SK-N-SH treated with all-trans-retinoic acid at 6 μM for 48 hours (cell line): ENCODE results near the gene ART1.

ENCODE experiments used
- ATAC-seq: fragments of 200-7000 bp; cut with Tn5 transposase; 3 replicates; pipeline ENCODE4 v1.9.1; 2020; ENCODE audit warnings: mild to moderate bottlenecking, moderate library complexity
- ARNTL ChIP-seq: fragments of 450-650 bp; formaldehyde crosslinking; IDR thresholded peaks from 2 replicates; pipeline ENCODE4 v1.5.0; 2020; ENCODE audit warnings: low read depth, mild to moderate bottlenecking, moderate library complexity, borderline replicate concordance
- BACH2 ChIP-seq: fragments of 250-450 bp; sonication (Bioruptor Pico); IDR thresholded peaks from 2 replicates; pipeline ENCODE4 v1.9.0; 2021; ENCODE audit warnings: mild to moderate bottlenecking, borderline replicate concordance
- CREB5 ChIP-seq: fragments of 250-450 bp; sonication (Bioruptor Pico); IDR thresholded peaks from 2 replicates; pipeline ENCODE4 v1.5.1; 2020; ENCODE audit warnings: low read depth, mild to moderate bottlenecking, moderate library complexity
- CSDC2 ChIP-seq: fragments of 250-450 bp; sonication (Bioruptor Pico); IDR thresholded peaks from 2 replicates; pipeline ENCODE4 v1.5.0; 2020; ENCODE audit warnings: mild to moderate bottlenecking, moderate library complexity
- CSRNP3 ChIP-seq: fragments of 250-450 bp; sonication (Bioruptor Pico); IDR thresholded peaks from 2 replicates; pipeline ENCODE4 v1.5.1; 2021; ENCODE audit warnings: mild to moderate bottlenecking, moderate library complexity
- ESRRG ChIP-seq: fragments of 250-450 bp; sonication (Bioruptor Pico); IDR thresholded peaks from 2 replicates; pipeline ENCODE4 v1.6.1; 2021; ENCODE audit warnings: mild to moderate bottlenecking
- GLIS3 ChIP-seq: fragments of 250-450 bp; sonication (Bioruptor Pico); IDR thresholded peaks from 2 replicates; pipeline ENCODE4 v1.5.0; 2020; ENCODE audit warnings: mild to moderate bottlenecking, moderate library complexity
- ISL1 ChIP-seq: fragments of 250-450 bp; sonication (Bioruptor Pico); IDR thresholded peaks from 2 replicates; pipeline ENCODE4 v2.1.2; 2022; ENCODE audit warnings: mild to moderate bottlenecking, moderate library complexity
- OSR1 ChIP-seq: fragments of 250-450 bp; sonication (Bioruptor Pico); IDR thresholded peaks from 2 replicates; pipeline ENCODE4 v1.8.0; 2022; ENCODE audit warnings: moderate library complexity, mild to moderate bottlenecking, inconsistent platforms
- POU6F1 ChIP-seq: fragments of 250-450 bp; sonication (Bioruptor Pico); IDR thresholded peaks from 2 replicates; pipeline ENCODE4 v1.8.0; 2021; ENCODE audit warnings: low read depth, mild to moderate bottlenecking, moderate library complexity, borderline replicate concordance
- RARB ChIP-seq: fragments of 250-450 bp; sonication (Bioruptor Pico); IDR thresholded peaks from 2 replicates; pipeline ENCODE4 v1.8.0; 2021; ENCODE audit warnings: mild to moderate bottlenecking, moderate library complexity
- SNAI2 ChIP-seq: fragments of 250-450 bp; sonication (Bioruptor Pico); IDR thresholded peaks from 2 replicates; pipeline ENCODE4 v1.5.0; 2020; ENCODE audit warnings: mild to moderate bottlenecking, moderate library complexity
- TCF4 ChIP-seq: fragments of 250-450 bp; sonication (Bioruptor Pico); IDR thresholded peaks from 2 replicates; pipeline ENCODE4 v1.8.0; 2021; ENCODE audit warnings: mild to moderate bottlenecking, moderate library complexity, borderline replicate concordance
- ZC3H10 ChIP-seq: fragments of 250-450 bp; sonication (Bioruptor Pico); IDR thresholded peaks from 2 replicates; pipeline ENCODE4 v1.5.1; 2021; ENCODE audit warnings: mild to moderate bottlenecking, moderate library complexity
- ZFP3 ChIP-seq: fragments of 250-450 bp; sonication (Bioruptor Pico); IDR thresholded peaks from 2 replicates; pipeline ENCODE4 v1.5.0; 2020; ENCODE audit warnings: mild to moderate bottlenecking, moderate library complexity
- ZFP30 ChIP-seq: fragments of 450-650 bp; formaldehyde crosslinking; IDR thresholded peaks from 2 replicates; pipeline ENCODE4 v1.5.0; 2022; ENCODE audit warnings: mild to moderate bottlenecking, moderate library complexity
- ZNF565 ChIP-seq: fragments of 450-650 bp; formaldehyde crosslinking; conservative IDR thresholded peaks from 2 replicates; pipeline ENCODE4 v1.5.0; 2020; ENCODE audit warnings: low read depth, mild to moderate bottlenecking, moderate library complexity
- ZNF70 ChIP-seq: fragments of 450-650 bp; formaldehyde crosslinking; IDR thresholded peaks from 2 replicates; pipeline ENCODE4 v1.5.0; 2020; ENCODE audit warnings: mild to moderate bottlenecking, moderate library complexity
- ZNF8 ChIP-seq: fragments of 450-650 bp; formaldehyde crosslinking; IDR thresholded peaks from 2 replicates; pipeline ENCODE4 v1.5.0; 2020; ENCODE audit warnings: mild to moderate bottlenecking, moderate library complexity
- TF ChIP-seq, protein P1 (sequence below): fragments of 250-450 bp; sonication (Bioruptor Pico); IDR thresholded peaks from 2 replicates; pipeline ENCODE4 v1.8.0; 2020; ENCODE audit warnings: mild to moderate bottlenecking, moderate library complexity, borderline replicate concordance
- TF ChIP-seq, protein P2 (sequence below): fragments of 250-450 bp; sonication (Bioruptor Pico); IDR thresholded peaks from 2 replicates; pipeline ENCODE4 v1.5.0; 2020; ENCODE audit warnings: mild to moderate bottlenecking, moderate library complexity

The ART1 gene

DNA sequence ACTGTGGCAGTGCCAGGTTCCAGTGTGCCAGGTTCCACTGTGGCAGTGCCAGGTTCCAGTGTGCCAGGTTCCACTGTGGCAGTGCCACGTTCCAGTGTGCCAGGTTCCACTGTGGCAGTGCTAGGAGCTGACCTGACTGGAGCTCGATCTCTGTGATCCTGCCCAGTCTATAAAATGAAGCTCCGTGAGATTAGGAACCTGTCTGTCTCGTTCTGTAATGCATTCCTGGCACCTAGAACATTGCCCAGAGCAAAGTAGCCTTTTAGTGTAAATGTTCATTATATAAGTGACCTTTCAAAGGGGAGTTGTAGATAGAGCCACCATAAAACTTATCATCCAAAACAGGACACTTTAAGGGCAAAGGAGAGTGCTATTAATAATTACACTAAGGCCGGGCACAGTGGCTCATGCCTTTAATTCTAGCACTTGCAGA, 39.1 kb upstream of the ART1 start:
- TF ChIP-seq CSRNP3 (CRISPR knock-in tag) (no peak), ZC3H10 (CRISPR knock-in tag) (no peak), ZNF70 (no peak), ARNTL (CRISPR knock-in tag) (no peak), OSR1 (CRISPR knock-in tag) (no peak), ESRRG (no peak), ZFP3 (CRISPR knock-in tag) (no peak), ZNF8 (CRISPR knock-in tag) (no peak), ISL1 (CRISPR knock-in tag) (no peak), RARB (no peak), ZNF565 (no peak), POU6F1 (no peak), TCF4 (CRISPR knock-in tag) (no peak), CREB5 (CRISPR knock-in tag) (no peak), ZFP30 (CRISPR knock-in tag) (no peak)
- TF ChIP-seq, protein P1, sequence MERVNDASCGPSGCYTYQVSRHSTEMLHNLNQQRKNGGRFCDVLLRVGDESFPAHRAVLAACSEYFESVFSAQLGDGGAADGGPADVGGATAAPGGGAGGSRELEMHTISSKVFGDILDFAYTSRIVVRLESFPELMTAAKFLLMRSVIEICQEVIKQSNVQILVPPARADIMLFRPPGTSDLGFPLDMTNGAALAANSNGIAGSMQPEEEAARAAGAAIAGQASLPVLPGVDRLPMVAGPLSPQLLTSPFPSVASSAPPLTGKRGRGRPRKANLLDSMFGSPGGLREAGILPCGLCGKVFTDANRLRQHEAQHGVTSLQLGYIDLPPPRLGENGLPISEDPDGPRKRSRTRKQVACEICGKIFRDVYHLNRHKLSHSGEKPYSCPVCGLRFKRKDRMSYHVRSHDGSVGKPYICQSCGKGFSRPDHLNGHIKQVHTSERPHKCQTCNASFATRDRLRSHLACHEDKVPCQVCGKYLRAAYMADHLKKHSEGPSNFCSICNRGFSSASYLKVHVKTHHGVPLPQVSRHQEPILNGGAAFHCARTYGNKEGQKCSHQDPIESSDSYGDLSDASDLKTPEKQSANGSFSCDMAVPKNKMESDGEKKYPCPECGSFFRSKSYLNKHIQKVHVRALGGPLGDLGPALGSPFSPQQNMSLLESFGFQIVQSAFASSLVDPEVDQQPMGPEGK (CRISPR knock-in tag) = no peak
- TF ChIP-seq, protein P2, sequence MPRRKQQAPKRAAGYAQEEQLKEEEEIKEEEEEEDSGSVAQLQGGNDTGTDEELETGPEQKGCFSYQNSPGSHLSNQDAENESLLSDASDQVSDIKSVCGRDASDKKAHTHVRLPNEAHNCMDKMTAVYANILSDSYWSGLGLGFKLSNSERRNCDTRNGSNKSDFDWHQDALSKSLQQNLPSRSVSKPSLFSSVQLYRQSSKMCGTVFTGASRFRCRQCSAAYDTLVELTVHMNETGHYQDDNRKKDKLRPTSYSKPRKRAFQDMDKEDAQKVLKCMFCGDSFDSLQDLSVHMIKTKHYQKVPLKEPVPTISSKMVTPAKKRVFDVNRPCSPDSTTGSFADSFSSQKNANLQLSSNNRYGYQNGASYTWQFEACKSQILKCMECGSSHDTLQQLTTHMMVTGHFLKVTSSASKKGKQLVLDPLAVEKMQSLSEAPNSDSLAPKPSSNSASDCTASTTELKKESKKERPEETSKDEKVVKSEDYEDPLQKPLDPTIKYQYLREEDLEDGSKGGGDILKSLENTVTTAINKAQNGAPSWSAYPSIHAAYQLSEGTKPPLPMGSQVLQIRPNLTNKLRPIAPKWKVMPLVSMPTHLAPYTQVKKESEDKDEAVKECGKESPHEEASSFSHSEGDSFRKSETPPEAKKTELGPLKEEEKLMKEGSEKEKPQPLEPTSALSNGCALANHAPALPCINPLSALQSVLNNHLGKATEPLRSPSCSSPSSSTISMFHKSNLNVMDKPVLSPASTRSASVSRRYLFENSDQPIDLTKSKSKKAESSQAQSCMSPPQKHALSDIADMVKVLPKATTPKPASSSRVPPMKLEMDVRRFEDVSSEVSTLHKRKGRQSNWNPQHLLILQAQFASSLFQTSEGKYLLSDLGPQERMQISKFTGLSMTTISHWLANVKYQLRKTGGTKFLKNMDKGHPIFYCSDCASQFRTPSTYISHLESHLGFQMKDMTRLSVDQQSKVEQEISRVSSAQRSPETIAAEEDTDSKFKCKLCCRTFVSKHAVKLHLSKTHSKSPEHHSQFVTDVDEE (CRISPR knock-in tag) = no peak
- ATAC-seq = no peak

DNA sequence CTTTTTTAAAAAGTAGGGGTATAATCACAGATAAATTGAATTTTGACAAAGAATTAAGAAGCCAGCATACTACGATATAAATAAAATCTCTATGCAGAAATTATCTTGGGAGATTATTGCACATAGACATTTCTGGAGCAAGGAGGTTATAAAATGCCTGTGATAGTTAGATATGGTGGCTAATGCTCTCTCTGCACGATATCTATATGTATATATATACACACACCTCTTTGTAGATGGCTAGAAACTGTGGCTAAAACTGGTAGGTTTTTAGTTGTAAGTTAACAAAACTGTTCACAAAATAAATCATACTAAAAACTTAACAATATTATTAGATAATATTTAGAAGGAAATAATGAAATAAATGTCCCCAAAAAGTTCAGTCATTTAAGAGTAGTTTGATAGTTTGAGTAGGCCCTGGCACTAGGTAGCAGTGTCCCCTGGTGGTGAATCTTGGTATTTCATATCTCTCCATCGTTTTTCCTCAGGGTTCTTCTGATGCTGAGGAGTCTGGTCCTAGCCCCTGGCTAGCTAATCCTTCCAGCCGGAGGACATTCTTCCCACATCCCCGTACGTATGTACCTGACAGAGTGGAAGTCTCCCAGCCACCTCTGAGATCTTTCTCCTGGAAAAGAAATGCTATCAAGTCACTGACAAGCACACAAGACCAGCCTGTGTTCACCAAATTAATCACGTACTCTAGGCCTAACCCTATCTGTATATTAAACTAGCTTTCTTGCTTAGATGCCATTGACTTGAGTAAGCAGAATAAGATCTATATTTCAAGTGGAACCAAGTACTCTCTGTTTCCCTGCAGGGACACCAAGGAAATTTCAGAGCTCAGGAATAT, 35.3 kb upstream of the ART1 start:
- TF ChIP-seq TCF4 (CRISPR knock-in tag) (no peak), GLIS3 (CRISPR knock-in tag) (no peak), CSRNP3 (CRISPR knock-in tag) (no peak), BACH2 (no peak), ZNF565 (no peak), ZNF70 (no peak), OSR1 (CRISPR knock-in tag) (no peak), ARNTL (CRISPR knock-in tag) (no peak), ISL1 (CRISPR knock-in tag) (no peak), ZNF8 (CRISPR knock-in tag) (no peak), CSDC2 (CRISPR knock-in tag) (no peak), SNAI2 (CRISPR knock-in tag) (no peak), ESRRG (no peak)
- TF ChIP-seq, protein P1 (CRISPR knock-in tag) = no peak
- TF ChIP-seq, all 23 proteins: peak for 0
- peak; percentile 88 for ATAC-seq
